ENCODE results near the gene GGCT. TPM values are rescaled to one million over a fixed set of nuclear protein-coding genes. Genes with fewer than 3 reads are reported as not detected.

GGCT gene
- total RNA-seq, 2 experiments from 2014 or later, result 83.0 to 83.8 TPM

- no peak for DNase-seq
- peaks cover 12% of the 10 kb centered on the region for H3K36me3 Mint-ChIP-seq (ENCODE audit: low read depth)
- H3K27me3 Mint-ChIP-seq (ENCODE audit: low read depth), result no peaks in the 10 kb centered on the region
- H3K9me3 Mint-ChIP-seq, result no peaks in the 10 kb centered on the region
- H3K4me3 Mint-ChIP-seq, result no peak overlapping the region
- CTCF ChIA-PET, result no interaction called here
- H3K27ac Mint-ChIP-seq, result no peak overlapping the region
- no peaks in the 10 kb centered on the region for H3K4me1 Mint-ChIP-seq (ENCODE audit: low read depth)
- intact Hi-C loops (cut with micrococcal nuclease), result no loop called here
Observed at GRCh38 chr7:30451539-30452279, 52.9 kb downstream of the GGCT start.

GRCh38 chr7:30450983-30451497, 53.6 kb downstream of the GGCT start:
- peaks cover 11% of the 10 kb centered on the region for H3K36me3 Mint-ChIP-seq (ENCODE audit: low read depth)

GRCh38 chr7:30450240-30450982, 54.2 kb downstream of the GGCT start:
- Mint-ChIP-seq H3K4me3 (no peak overlapping the region), H3K4me1 (ENCODE audit: low read depth) (peaks cover 3% of the 10 kb centered on the region), H3K36me3 (ENCODE audit: low read depth) (peaks cover 14% of the 10 kb centered on the region), H3K9me3 (no peaks in the 10 kb centered on the region), H3K27me3 (ENCODE audit: low read depth) (no peaks in the 10 kb centered on the region), H3K27ac (no peak overlapping the region)
- CTCF ChIA-PET, result no interaction called here
- intact Hi-C loops (cut with micrococcal nuclease), result no loop called here
- no peak for DNase-seq

More at GRCh38 chr7:30450983-30451497, 53.6 kb downstream of the GGCT start:
- intact Hi-C loops (cut with micrococcal nuclease), result no loop called here
- H3K4me3 Mint-ChIP-seq, result no peak overlapping the region
- H3K4me1 Mint-ChIP-seq (ENCODE audit: low read depth), result no peaks in the 10 kb centered on the region
- no peak for DNase-seq
- no peak overlapping the region for H3K27ac Mint-ChIP-seq
- no peaks in the 10 kb centered on the region for H3K9me3 Mint-ChIP-seq
- no peaks in the 10 kb centered on the region for H3K27me3 Mint-ChIP-seq (ENCODE audit: low read depth)
- CTCF ChIA-PET, result no interaction called here

GRCh38 chr7:30448461-30449189, 56.0 kb downstream of the GGCT start:
- CTCF ChIA-PET, result no interaction called here
- intact Hi-C loops (cut with micrococcal nuclease), result no loop called here
- H3K27me3 Mint-ChIP-seq (ENCODE audit: low read depth), result no peaks in the 10 kb centered on the region
- no peak for DNase-seq
- H3K4me1 Mint-ChIP-seq (ENCODE audit: low read depth), result peaks cover 3% of the 10 kb centered on the region
- no peak overlapping the region for H3K4me3 Mint-ChIP-seq
- no peak overlapping the region for H3K27ac Mint-ChIP-seq
- peaks cover 14% of the 10 kb centered on the region for H3K36me3 Mint-ChIP-seq (ENCODE audit: low read depth)
- H3K9me3 Mint-ChIP-seq, result no peaks in the 10 kb centered on the region

DNA sequence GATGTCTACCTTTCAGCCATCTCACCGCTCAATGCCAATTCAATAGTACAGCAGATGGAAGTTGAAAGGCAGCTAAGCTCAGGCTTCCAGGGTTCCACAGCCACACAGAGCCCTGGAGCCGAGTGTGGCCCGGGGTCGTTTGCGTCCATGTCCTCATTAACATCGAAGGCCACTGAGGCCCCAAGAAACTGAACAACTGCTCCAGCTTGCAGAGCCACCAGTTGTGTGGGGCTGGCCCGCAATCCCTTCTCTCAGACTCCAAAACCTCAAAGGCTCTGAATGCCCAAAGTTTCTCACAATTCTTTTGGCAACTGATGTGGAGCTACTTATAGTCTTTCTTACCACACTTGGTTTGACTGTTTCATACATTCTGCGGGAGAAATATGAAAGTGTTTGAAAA, 57.2 kb downstream of the GGCT start:
- DNase-seq, result no peak
- Mint-ChIP-seq H3K27me3 (ENCODE audit: low read depth) (no peaks in the 10 kb centered on the region), H3K9me3 (no peaks in the 10 kb centered on the region), H3K4me3 (no peak overlapping the region), H3K36me3 (ENCODE audit: low read depth) (peaks cover 14% of the 10 kb centered on the region), H3K27ac (no peak overlapping the region), H3K4me1 (ENCODE audit: low read depth) (peaks cover 3% of the 10 kb centered on the region)
- intact Hi-C loops (cut with micrococcal nuclease), result no loop called here
- CTCF ChIA-PET, result no interaction called here

Other genes starting within 250 kb of the GGCT start
- 10 to 100 TPM; 10.4 to 10.5 TPM for gene ZNRF2, start 220.2 kb downstream of the GGCT start, total RNA-seq
- gene NOD1, start 26.0 kb downstream of the GGCT start, total RNA-seq, result 1 to 10 TPM; 9.2 to 9.8 TPM
- gene GARS1, start 90.0 kb upstream of the GGCT start, total RNA-seq, result 100 to 1,000 TPM; 367 to 385 TPM
- gene CRHR2, start 177.6 kb upstream of the GGCT start, total RNA-seq, result not detected
- gene INMT, start 247.3 kb upstream of the GGCT start, total RNA-seq, result under 1 TPM in 1 of 2 experiments, not detected in 1; 0.24 TPM

All from activated naive CD4-positive, alpha-beta T cell treated with anti-CD3 and anti-CD28 coated beads for 36 hours (primary cell).